Hepatocyte (in vitro differentiated cells): ENCODE measurements around the gene ANKRD40. TPM values are rescaled to one million over a fixed set of nuclear protein-coding genes. Genes with fewer than 3 reads are reported as not detected.

Experiments
- DNase-seq: peaks from one replicate; pipeline ENCODE4 v3.0.0-alpha.2; 2016; ENCODE audit warnings: low spot score
- H2AFZ ChIP-seq: fragments of 200-600 bp; sonication (generic); 2 replicates; pipeline ENCODE4 v1.6.0; 2016; ENCODE audit warnings: antibody characterized with exemption, mild to moderate bottlenecking
- H3K27ac ChIP-seq: fragments of 200-600 bp; sonication (generic); 2 replicates; pipeline ENCODE4 v1.5.1; 2016; ENCODE audit warnings: mild to moderate bottlenecking
- H3K27me3 ChIP-seq: fragments of 200-600 bp; sonication (generic); 2 replicates; pipeline ENCODE4 v1.6.1; 2016
- H3K36me3 ChIP-seq: fragments of 200-600 bp; sonication (generic); replicated peaks from 2 replicates; pipeline ENCODE4 v1.5.1; 2016; ENCODE audit warnings: low read depth; ENCODE audit not compliant: insufficient read depth
- H3K4me1 ChIP-seq: fragments of 200-600 bp; sonication (generic); 2 replicates; pipeline ENCODE4 v1.5.1; 2016; ENCODE audit warnings: mild to moderate bottlenecking, moderate library complexity; ENCODE audit not compliant: insufficient read depth
- H3K4me2 ChIP-seq: fragments of 200-600 bp; sonication (generic); 2 replicates; pipeline ENCODE4 v1.6.0; 2016
- H3K4me3 ChIP-seq: fragments of 200-600 bp; sonication (generic); 2 replicates; pipeline ENCODE4 v1.5.1; 2016; ENCODE audit warnings: mild to moderate bottlenecking
- H3K79me2 ChIP-seq: fragments of 200-600 bp; sonication (generic); 2 replicates; pipeline ENCODE4 v1.6.0; 2017; ENCODE audit warnings: mild to moderate bottlenecking
- H3K9me2 ChIP-seq: fragments of 200-600 bp; sonication (generic); replicated peaks from 2 replicates; pipeline ENCODE4 v1.6.0; 2017; ENCODE audit warnings: mild to moderate bottlenecking; ENCODE audit not compliant: insufficient read depth
- H3K9me3 ChIP-seq: fragments of 200-600 bp; sonication (generic); 2 replicates; pipeline ENCODE4 v1.5.1; 2016; ENCODE audit warnings: low read depth, mild to moderate bottlenecking
- H4K20me1 ChIP-seq: fragments of 200-600 bp; sonication (generic); 2 replicates; pipeline ENCODE4 v1.6.0; 2016; ENCODE audit warnings: mild to moderate bottlenecking; ENCODE audit not compliant: insufficient read depth, poor library complexity, severe bottlenecking
- CTCF ChIP-seq: fragments of 200-600 bp; sonication (generic); IDR thresholded peaks from 2 replicates; pipeline ENCODE4 v1.5.1; 2016; ENCODE audit warnings: antibody characterized with exemption, mild to moderate bottlenecking; ENCODE audit not compliant: poor library complexity
- EZH2 ChIP-seq: fragments of 200-600 bp; sonication (generic); IDR thresholded peaks from 2 replicates; pipeline ENCODE4 v1.6.1; 2016; ENCODE audit warnings: antibody characterized with exemption, mild to moderate bottlenecking, borderline replicate concordance
- EZH2phosphoT487 ChIP-seq: fragments of 200-600 bp; sonication (generic); IDR thresholded peaks from one replicate; pipeline ENCODE4 v1.6.1; 2018; ENCODE audit warnings: antibody characterized with exemption, mild to moderate bottlenecking, low read depth, moderate library complexity; ENCODE audit not compliant: unreplicated experiment, severe bottlenecking
- WGBS: methylation state at CpG from one replicate; pipeline ENCODE4 v1.1.6; 2016; ENCODE audit warnings: low lambda C conversion rate; ENCODE audit errors: missing lambda C conversion rate; 5-methylcytosine and 5-hydroxymethylcytosine counted together
- polyA plus RNA-seq: library from polyadenylated mRNA; unstranded; fragments of >200 nt; fragmentation: Nextera tagmentation; extraction: Ambion mirVana; gene quantifications from 2 replicates; pipeline ENCODE4 v1.2.1, GENCODE V29; 2016
- total RNA-seq: library from RNA; depleted of rRNA; stranded (reverse); fragments of >200 nt; gene quantifications from 2 replicates; pipeline ENCODE4 v1.2.3, GENCODE V29; 2014

ANKRD40 gene
- total and polyA plus RNA-seq, 2 experiments from 2014 or later = 10.3 to 28.1 TPM

GRCh38 chr17:50731575-50732460, 24.1 kb upstream of the ANKRD40 start:
- Histone ChIP-seq H2AFZ (no peak overlapping the region), H4K20me1 (peaks cover 100% of the 10 kb centered on the region), H3K9me2 (no peaks in the 10 kb centered on the region), H3K36me3 (no peaks in the 10 kb centered on the region), H3K79me2 (peaks cover 100% of the 10 kb centered on the region), H3K4me2 (peak overlapping the region; percentile 11), H3K27ac (no peak overlapping the region), H3K9me3 (no peaks in the 10 kb centered on the region), H3K4me1 (peaks cover 10% of the 10 kb centered on the region), H3K27me3 (no peaks in the 10 kb centered on the region), H3K4me3 (no peak overlapping the region)
- TF ChIP-seq EZH2phosphoT487 = no peak
- TF ChIP-seq CTCF = no peak
- TF ChIP-seq EZH2 = no peak
- 68% methylated on average over 7 of the region's 7 CpGs for WGBS
- DNase-seq = no peak

GRCh38 chr17:50728881-50729765, 21.4 kb upstream of the ANKRD40 start:
- Histone ChIP-seq H3K4me1 (peaks cover 10% of the 10 kb centered on the region), H3K79me2 (peaks cover 100% of the 10 kb centered on the region), H4K20me1 (peaks cover 100% of the 10 kb centered on the region), H3K36me3 (no peaks in the 10 kb centered on the region), H3K27me3 (no peaks in the 10 kb centered on the region), H3K27ac (no peak overlapping the region), H3K4me2 (no peak overlapping the region), H3K9me2 (no peaks in the 10 kb centered on the region), H3K9me3 (no peaks in the 10 kb centered on the region), H3K4me3 (no peak overlapping the region), H2AFZ (no peak overlapping the region)
- DNase-seq = no peak
- WGBS = 84% methylated on average over 5 of the region's 5 CpGs
- TF ChIP-seq EZH2phosphoT487 (no peak), EZH2 (no peak), CTCF (no peak)

GRCh38 chr17:50728112-50728429, 20.4 kb upstream of the ANKRD40 start:
- Histone ChIP-seq H3K9me2 (no peaks in the 10 kb centered on the region), H3K27ac (no peak overlapping the region), H3K27me3 (no peaks in the 10 kb centered on the region), H3K79me2 (peaks cover 100% of the 10 kb centered on the region), H3K4me2 (no peak overlapping the region), H3K9me3 (no peaks in the 10 kb centered on the region), H2AFZ (no peak overlapping the region), H3K36me3 (no peaks in the 10 kb centered on the region), H4K20me1 (peaks cover 100% of the 10 kb centered on the region), H3K4me1 (peaks cover 20% of the 10 kb centered on the region), H3K4me3 (no peak overlapping the region)
- WGBS = 78% methylated on average over 2 of the region's 2 CpGs
- no peak for DNase-seq
- TF ChIP-seq CTCF (no peak), EZH2 (no peak), EZH2phosphoT487 (no peak)
